Fibroblast of mammary gland (primary cell): ENCODE data around the gene ARMCX4.

Source experiments
- DNase-seq: peaks from one replicate; pipeline ENCODE4 v3.0.0-alpha.2; 2010; ENCODE audit warnings: low read depth
- H3K4me3 ChIP-seq: 2 replicates; pipeline ENCODE4 v1.5.1; 2011; ENCODE audit warnings: low read depth, mild to moderate bottlenecking, low read length, moderate library complexity; ENCODE audit not compliant: control insufficient read depth
- CTCF ChIP-seq: conservative IDR thresholded peaks from 2 replicates; pipeline ENCODE4 v1.5.1; 2011; ENCODE audit warnings: low read depth, low read length, inconsistent platforms; ENCODE audit not compliant: control insufficient read depth, insufficient read depth

Gene ARMCX4

GRCh38 chrX:101485212-101485949 is at the start of gene ARMCX4:
Gene ARMCX4 (plus strand): TSS chrX:101485456. CDS start chrX:101488590, 3,134 bp downstream.
- DNase-seq, result peak; percentile 56
- H3K4me3 ChIP-seq, result peak within 1 kb of the TSS; percentile 68
- TF ChIP-seq CTCF, result no peak

GRCh38 chrX:101442085-101442484 is 43.2 kb upstream of the ARMCX4 start:
- peak; percentile 12 for DNase-seq
- no peak overlapping the region for H3K4me3 ChIP-seq
- no peak for TF ChIP-seq CTCF

- TF ChIP-seq CTCF, result no peak
- no peak overlapping the region for H3K4me3 ChIP-seq
- no peak for DNase-seq
These were observed 36.0 kb upstream of the ARMCX4 start for GRCh38 chrX:101449279-101449678.

- no peak overlapping the region for H3K4me3 ChIP-seq
- TF ChIP-seq CTCF, result no peak
- no peak for DNase-seq
These were observed 35.2 kb upstream of the ARMCX4 start for GRCh38 chrX:101450085-101450484.

- DNase-seq, result peak; percentile 67
- no peak for TF ChIP-seq CTCF
- H3K4me3 ChIP-seq, result no peak overlapping the region
These were observed 34.3 kb upstream of the ARMCX4 start for GRCh38 chrX:101450961-101451360.

- no peak for TF ChIP-seq CTCF
- no peak for DNase-seq
- H3K4me3 ChIP-seq, result no peak overlapping the region
These were observed 33.2 kb upstream of the ARMCX4 start for GRCh38 chrX:101452056-101452455.
